ENCODE data around the gene BIRC6. TPM values are rescaled to one million over a fixed set of nuclear protein-coding genes. Genes with fewer than 3 reads are reported as not detected.

The BIRC6 gene
- total RNA-seq, 1 experiment from 2014 or later, result 182 TPM

- peaks cover 21% of the 10 kb centered on the region for H4K20me1 ChIP-seq (ENCODE audit: insufficient read depth, low read depth, low read length)
- no peaks in the 10 kb centered on the region for H3K27me3 ChIP-seq (ENCODE audit: low read length)
- H3K27ac ChIP-seq (ENCODE audit: low read length), result no peak overlapping the region
Measured at GRCh38 chr2:32379352-32379751, 22.5 kb downstream of the BIRC6 start.

GRCh38 chr2:32383858-32384257 lies 27.0 kb downstream of the BIRC6 start:
- no peaks in the 10 kb centered on the region; the same call in 1 of the 2 replicates for H3K4me1 ChIP-seq (ENCODE audit: low read length)
- H3K9me2 ChIP-seq (replicated peaks; ENCODE audit: insufficient read depth, low read length), result no peaks in the 10 kb centered on the region
- H3K27me3 ChIP-seq (ENCODE audit: low read length), result no peaks in the 10 kb centered on the region
- no peak overlapping the region for H3K27ac ChIP-seq (ENCODE audit: low read length)
- no peak overlapping the region for H3K4me2 ChIP-seq (ENCODE audit: low read depth, low read length, poor library complexity, severe bottlenecking)
- peaks cover 14% of the 10 kb centered on the region; the same call in 1 of the 2 replicates for H4K20me1 ChIP-seq (ENCODE audit: insufficient read depth, low read depth, low read length)
- no peaks in the 10 kb centered on the region for H3K9me3 ChIP-seq (ENCODE audit: low read length)
- no peak for DNase-seq
- no peak overlapping the region for H2AFZ ChIP-seq (ENCODE audit: low read length)
- no peak overlapping the region for H3K4me3 ChIP-seq (ENCODE audit: low read length)
- peaks cover 92% of the 10 kb centered on the region for H3K79me2 ChIP-seq (ENCODE audit: low read length)
- H3K36me3 ChIP-seq (ENCODE audit: insufficient read depth, low read length), result peaks cover 48% of the 10 kb centered on the region; the same call in 1 of the 2 replicates
- H3K9ac ChIP-seq (ENCODE audit: low read length), result no peak overlapping the region

More at GRCh38 chr2:32379352-32379751, 22.5 kb downstream of the BIRC6 start:
- peaks cover 26% of the 10 kb centered on the region for H3K4me1 ChIP-seq (ENCODE audit: low read length)
- no peak overlapping the region for H3K4me3 ChIP-seq (ENCODE audit: low read length)
- H3K79me2 ChIP-seq (ENCODE audit: low read length), result peaks cover 94% of the 10 kb centered on the region
- no peaks in the 10 kb centered on the region for H3K9me3 ChIP-seq (ENCODE audit: low read length)
- H2AFZ ChIP-seq (ENCODE audit: low read length), result no peak overlapping the region
- no peaks in the 10 kb centered on the region for H3K9me2 ChIP-seq (replicated peaks; ENCODE audit: insufficient read depth, low read length)
- peaks cover 46% of the 10 kb centered on the region; the same call in 1 of the 2 replicates for H3K36me3 ChIP-seq (ENCODE audit: insufficient read depth, low read length)
- DNase-seq, result no peak
- no peak overlapping the region for H3K9ac ChIP-seq (ENCODE audit: low read length)
- H3K4me2 ChIP-seq (ENCODE audit: low read depth, low read length, poor library complexity, severe bottlenecking), result no peak overlapping the region

DNA sequence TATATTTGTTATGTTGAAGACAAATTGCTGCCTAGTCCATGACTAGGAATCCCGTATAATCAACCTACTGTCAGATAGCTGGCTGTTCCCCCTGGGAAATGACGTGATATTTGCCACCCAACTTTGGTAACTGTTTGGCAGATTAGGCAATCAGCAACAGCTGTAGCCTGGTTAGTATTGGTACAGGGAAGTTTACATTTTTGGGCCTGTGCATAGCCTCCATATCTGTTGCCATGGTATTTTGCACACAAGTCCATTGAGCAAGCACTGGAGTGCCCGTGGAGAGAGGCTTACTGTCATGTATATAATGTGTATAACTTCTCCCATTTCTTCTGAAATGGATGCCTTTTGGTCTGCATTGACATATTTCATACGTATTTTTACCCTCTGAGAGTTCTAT lies 27.7 kb downstream of the BIRC6 start:
- H3K9me3 ChIP-seq (ENCODE audit: low read length), result no peaks in the 10 kb centered on the region
- H3K4me2 ChIP-seq (ENCODE audit: low read depth, low read length, poor library complexity, severe bottlenecking), result no peak overlapping the region
- H3K27ac ChIP-seq (ENCODE audit: low read length), result no peak overlapping the region
- no peak overlapping the region for H2AFZ ChIP-seq (ENCODE audit: low read length)
- no peak overlapping the region for H3K9ac ChIP-seq (ENCODE audit: low read length)
- H4K20me1 ChIP-seq (ENCODE audit: insufficient read depth, low read depth, low read length), result 0 out of 2 replicates have a peak, but pooled peaks cover 12% of the 10 kb centered on the region
- peaks cover 89% of the 10 kb centered on the region for H3K79me2 ChIP-seq (ENCODE audit: low read length)
- H3K4me1 ChIP-seq (ENCODE audit: low read length), result no peaks in the 10 kb centered on the region
- H3K4me3 ChIP-seq (ENCODE audit: low read length), result no peak overlapping the region
- DNase-seq, result no peak
- no peaks in the 10 kb centered on the region for H3K27me3 ChIP-seq (ENCODE audit: low read length)
- peaks cover 43% of the 10 kb centered on the region; the same call in 1 of the 2 replicates for H3K36me3 ChIP-seq (ENCODE audit: insufficient read depth, low read length)
- no peaks in the 10 kb centered on the region for H3K9me2 ChIP-seq (replicated peaks; ENCODE audit: insufficient read depth, low read length)

- no peak overlapping the region for H3K9ac ChIP-seq (ENCODE audit: low read length)
- H3K4me3 ChIP-seq (ENCODE audit: low read length), result no peak overlapping the region
- H3K4me2 ChIP-seq (ENCODE audit: low read depth, low read length, poor library complexity, severe bottlenecking), result no peak overlapping the region
- peaks cover 39% of the 10 kb centered on the region; the same call in 1 of the 2 replicates for H3K36me3 ChIP-seq (ENCODE audit: insufficient read depth, low read length)
- peaks cover 87% of the 10 kb centered on the region for H3K79me2 ChIP-seq (ENCODE audit: low read length)
- no peak overlapping the region for H2AFZ ChIP-seq (ENCODE audit: low read length)
- H4K20me1 ChIP-seq (ENCODE audit: insufficient read depth, low read depth, low read length), result 0 out of 2 replicates have a peak, but pooled peaks cover 12% of the 10 kb centered on the region
- no peak overlapping the region for H3K27ac ChIP-seq (ENCODE audit: low read length)
- H3K9me2 ChIP-seq (replicated peaks; ENCODE audit: insufficient read depth, low read length), result no peaks in the 10 kb centered on the region
- H3K9me3 ChIP-seq (ENCODE audit: low read length), result no peaks in the 10 kb centered on the region
- H3K27me3 ChIP-seq (ENCODE audit: low read length), result no peaks in the 10 kb centered on the region
- H3K4me1 ChIP-seq (ENCODE audit: low read length), result no peaks in the 10 kb centered on the region
- no peak for DNase-seq
Measured at GRCh38 chr2:32386739-32387138, 29.9 kb downstream of the BIRC6 start.

GRCh38 chr2:32399221-32399620 lies 42.4 kb downstream of the BIRC6 start:
- no peak overlapping the region for H3K27ac ChIP-seq (ENCODE audit: low read length)
- H3K27me3 ChIP-seq (ENCODE audit: low read length), result no peaks in the 10 kb centered on the region
- no peaks in the 10 kb centered on the region for H3K9me3 ChIP-seq (ENCODE audit: low read length)
- no peaks in the 10 kb centered on the region for H4K20me1 ChIP-seq (ENCODE audit: insufficient read depth, low read depth, low read length)
- no peak overlapping the region for H3K9ac ChIP-seq (ENCODE audit: low read length)
- no peaks in the 10 kb centered on the region for H3K4me1 ChIP-seq (ENCODE audit: low read length)
- no peak overlapping the region for H3K4me3 ChIP-seq (ENCODE audit: low read length)
- H3K79me2 ChIP-seq (ENCODE audit: low read length), result peaks cover 71% of the 10 kb centered on the region
- no peak for DNase-seq
- no peak overlapping the region for H2AFZ ChIP-seq (ENCODE audit: low read length)
- no peak overlapping the region for H3K4me2 ChIP-seq (ENCODE audit: low read depth, low read length, poor library complexity, severe bottlenecking)
- no peaks in the 10 kb centered on the region for H3K9me2 ChIP-seq (replicated peaks; ENCODE audit: insufficient read depth, low read length)
- peaks cover 50% of the 10 kb centered on the region for H3K36me3 ChIP-seq (ENCODE audit: insufficient read depth, low read length)

DNA sequence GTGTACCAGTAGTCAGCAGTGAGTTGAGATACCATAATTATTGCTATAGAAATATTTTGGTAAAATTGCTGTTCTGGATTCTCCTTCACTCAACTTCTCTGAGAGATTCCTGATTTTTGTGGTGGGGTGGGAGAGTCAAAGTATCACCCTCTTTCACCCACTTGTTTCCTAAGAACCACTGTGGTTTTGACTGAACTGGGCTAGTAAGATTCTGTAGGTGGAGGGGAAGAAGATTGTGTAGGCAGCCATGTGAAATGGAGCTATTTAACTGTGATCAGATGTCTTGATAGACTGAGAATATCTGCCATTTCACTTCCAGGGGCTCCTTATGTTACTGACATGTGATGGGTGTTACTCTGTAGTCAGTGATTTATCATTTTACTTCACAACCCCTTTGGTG lies 45.3 kb downstream of the BIRC6 start:
- no peak overlapping the region for H3K9ac ChIP-seq (ENCODE audit: low read length)
- H2AFZ ChIP-seq (ENCODE audit: low read length), result no peak overlapping the region
- no peaks in the 10 kb centered on the region for H3K9me2 ChIP-seq (replicated peaks; ENCODE audit: insufficient read depth, low read length)
- no peaks in the 10 kb centered on the region for H3K9me3 ChIP-seq (ENCODE audit: low read length)
- H3K36me3 ChIP-seq (ENCODE audit: insufficient read depth, low read length), result peaks cover 55% of the 10 kb centered on the region; the same call in 1 of the 2 replicates
- no peak for DNase-seq
- no peak overlapping the region for H3K4me2 ChIP-seq (ENCODE audit: low read depth, low read length, poor library complexity, severe bottlenecking)
- H3K4me1 ChIP-seq (ENCODE audit: low read length), result no peaks in the 10 kb centered on the region
- H3K79me2 ChIP-seq (ENCODE audit: low read length), result peaks cover 78% of the 10 kb centered on the region
- no peak overlapping the region for H3K4me3 ChIP-seq (ENCODE audit: low read length)
- H3K27me3 ChIP-seq (ENCODE audit: low read length), result no peaks in the 10 kb centered on the region
- no peak overlapping the region for H3K27ac ChIP-seq (ENCODE audit: low read length)
- no peaks in the 10 kb centered on the region for H4K20me1 ChIP-seq (ENCODE audit: insufficient read depth, low read depth, low read length)

DNA sequence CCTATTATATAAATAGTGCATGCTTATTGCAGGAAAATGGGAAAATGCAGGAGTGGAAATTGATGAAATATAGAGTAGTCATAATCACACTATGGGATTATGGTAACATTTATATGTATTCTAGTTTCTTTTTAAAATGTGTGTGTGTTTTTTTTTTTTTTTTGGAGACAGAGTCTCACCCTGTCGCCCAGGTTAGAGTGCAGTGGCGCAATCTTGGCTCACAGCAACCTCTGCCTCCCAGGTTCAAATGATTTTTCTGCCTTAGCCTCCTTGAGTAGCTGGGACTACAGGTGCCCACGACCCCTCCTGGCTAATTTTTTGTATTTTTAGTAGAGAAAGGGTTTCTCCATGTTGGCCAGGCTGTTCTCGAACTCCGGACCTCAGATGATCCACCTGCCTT lies 47.0 kb downstream of the BIRC6 start:
- Histone ChIP-seq H3K9me3 (ENCODE audit: low read length) (no peaks in the 10 kb centered on the region), H3K36me3 (ENCODE audit: insufficient read depth, low read length) (peaks cover 57% of the 10 kb centered on the region; the same call in 1 of the 2 replicates), H3K27me3 (ENCODE audit: low read length) (no peaks in the 10 kb centered on the region), H4K20me1 (ENCODE audit: insufficient read depth, low read depth, low read length) (no peaks in the 10 kb centered on the region), H3K9me2 (replicated peaks; ENCODE audit: insufficient read depth, low read length) (no peaks in the 10 kb centered on the region), H3K9ac (ENCODE audit: low read length) (no peak overlapping the region), H3K4me1 (ENCODE audit: low read length) (no peaks in the 10 kb centered on the region), H3K4me3 (ENCODE audit: low read length) (no peak overlapping the region), H3K4me2 (ENCODE audit: low read depth, low read length, poor library complexity, severe bottlenecking) (no peak overlapping the region), H3K27ac (ENCODE audit: low read length) (no peak overlapping the region), H2AFZ (ENCODE audit: low read length) (no peak overlapping the region), H3K79me2 (ENCODE audit: low read length) (peaks cover 74% of the 10 kb centered on the region)
- no peak for DNase-seq

DNA sequence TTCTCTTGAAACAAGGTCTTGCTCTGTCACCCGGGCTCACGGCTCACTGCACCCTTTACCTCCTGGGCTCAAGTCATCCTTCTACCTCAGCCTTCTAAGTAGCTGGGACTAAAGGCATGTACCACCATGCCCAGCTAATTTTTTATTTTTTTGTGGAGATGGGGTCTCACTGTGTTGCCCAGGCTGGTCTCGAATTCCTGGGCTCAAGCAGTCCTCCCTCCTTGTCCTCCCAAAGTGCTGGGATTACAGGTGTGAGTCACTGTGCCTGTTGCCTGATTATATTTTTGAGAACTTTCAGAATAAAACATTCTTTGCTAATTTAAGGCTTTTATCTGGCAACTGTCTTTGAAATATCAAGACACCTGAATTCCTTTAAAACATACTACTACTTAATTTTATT lies 47.9 kb downstream of the BIRC6 start:
- H3K79me2 ChIP-seq (ENCODE audit: low read length), result peaks cover 78% of the 10 kb centered on the region
- no peaks in the 10 kb centered on the region for H3K9me3 ChIP-seq (ENCODE audit: low read length)
- H3K36me3 ChIP-seq (ENCODE audit: insufficient read depth, low read length), result peaks cover 58% of the 10 kb centered on the region; the same call in 1 of the 2 replicates
- no peak overlapping the region for H3K4me3 ChIP-seq (ENCODE audit: low read length)
- no peaks in the 10 kb centered on the region for H4K20me1 ChIP-seq (ENCODE audit: insufficient read depth, low read depth, low read length)
- no peak for DNase-seq
- H3K27ac ChIP-seq (ENCODE audit: low read length), result no peak overlapping the region
- H3K9me2 ChIP-seq (replicated peaks; ENCODE audit: insufficient read depth, low read length), result no peaks in the 10 kb centered on the region
- H3K4me2 ChIP-seq (ENCODE audit: low read depth, low read length, poor library complexity, severe bottlenecking), result no peak overlapping the region
- H3K4me1 ChIP-seq (ENCODE audit: low read length), result no peaks in the 10 kb centered on the region
- no peak overlapping the region for H3K9ac ChIP-seq (ENCODE audit: low read length)
- no peak overlapping the region for H2AFZ ChIP-seq (ENCODE audit: low read length)
- no peaks in the 10 kb centered on the region for H3K27me3 ChIP-seq (ENCODE audit: low read length)

Measured in Karpas-422 (cell line).